Prostate gland (tissue), 2 donors: ENCODE results near the gene CPED1. TPM values are rescaled to one million over a fixed set of nuclear protein-coding genes. Genes with fewer than 3 reads are reported as not detected.

Source experiments
- DNase-seq: peaks from one replicate; pipeline ENCODE4 v3.0.0-alpha.2; 2019; ENCODE audit warnings: low spot score
- H3K27ac ChIP-seq, 2 donors: fragments of 200-600 bp; sonication (generic); 2 replicates each; pipeline ENCODE4 v1.5.1; 2017 to 2019
- H3K27me3 ChIP-seq: fragments of 200-600 bp; sonication (generic); replicated peaks from 2 replicates; pipeline ENCODE4 v1.5.1; 2019; ENCODE audit not compliant: insufficient read depth
- H3K36me3 ChIP-seq, 2 donors: fragments of 200-600 bp; sonication (generic); 1 replicate in 1 of 2; 2 replicates in 1 of 2; pipeline versions ENCODE4 v1.5.1 to v1.8.1; 2017 to 2019
- H3K4me1 ChIP-seq: fragments of 200-600 bp; sonication (generic); replicated peaks from 2 replicates; pipeline ENCODE4 v1.5.1; 2019
- H3K4me3 ChIP-seq, 2 donors: fragments of 200-600 bp; sonication (generic); 2 replicates each; pipeline ENCODE4 v1.5.1; 2017 to 2019
- H3K9me3 ChIP-seq: fragments of 200-600 bp; sonication (generic); 2 replicates; pipeline ENCODE4 v1.5.1; 2017
- POLR2A ChIP-seq: fragments of 450-650 bp; IDR thresholded peaks from one replicate; pipeline ENCODE4 v1.6.1; 2016; ENCODE audit warnings: antibody characterized with exemption, mild to moderate bottlenecking
- POLR2AphosphoS5 ChIP-seq: sonication (generic); formaldehyde crosslinking; IDR thresholded peaks from one replicate; pipeline ENCODE4 v1.6.1; 2017; ENCODE audit warnings: antibody characterized with exemption
- WGBS: methylation state at CpG from one replicate; pipeline ENCODE4 v1.1.5; 2018; 5-methylcytosine and 5-hydroxymethylcytosine counted together
- intact Hi-C: fragments of 100-400 bp; cut with DNase I; formaldehyde crosslinking; loops from one replicate; pipeline ENCODE4 v1.14.2; 2022
- total RNA-seq, 2 donors: library from RNA; depleted of rRNA; stranded (reverse); fragments of >200 nt; gene quantifications; one replicate each; pipeline ENCODE4 v1.1.0, GENCODE V29; 2016
- TF ChIP-seq, protein P1 (sequence below), 4 experiments: fragments of 200-600 bp in 2 of 4; fragments of 450-650 bp in 2 of 4; sonication (generic) in 2 of 4; IDR thresholded peaks; 1 replicate in 3 of 4; 2 replicates in 1 of 4; pipeline ENCODE4 v1.5.1; 2016 to 2019; ENCODE audit warnings: antibody characterized with exemption in 4 of 4, mild to moderate bottlenecking in 2 of 4, moderate library complexity in 2 of 4

The CPED1 gene
- total RNA-seq, 2 donors from 2014 or later, result 10.7 to 23.3 TPM

DNA sequence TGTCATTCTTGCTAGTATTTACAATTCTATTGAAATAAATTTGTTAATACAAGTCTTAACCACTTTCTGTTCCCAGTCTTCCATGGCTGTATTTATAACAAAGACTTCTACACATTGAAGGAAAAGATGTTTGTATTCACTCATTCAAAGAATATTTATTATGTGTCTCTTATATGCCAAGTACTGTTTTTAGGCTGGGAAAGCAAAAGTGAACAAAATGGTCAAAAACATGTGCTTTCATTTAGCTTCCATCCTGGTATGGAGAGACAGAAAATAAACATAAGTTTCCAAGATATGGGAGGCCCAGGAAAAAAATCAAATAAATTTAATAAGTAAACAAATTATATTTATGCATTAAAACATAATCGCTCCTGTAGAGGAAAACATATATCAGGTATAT lies 22.9 kb downstream of the CPED1 start:
- Histone ChIP-seq H3K4me3 (no peak overlapping the region), H3K4me1 (no peaks in the 10 kb centered on the region), H3K9me3 (no peaks in the 10 kb centered on the region), H3K36me3 (no peaks in the 10 kb centered on the region), H3K27me3 (no peaks in the 10 kb centered on the region), H3K27ac (no peak overlapping the region)
- 81% methylated on average over 1 of the region's 1 CpG for WGBS
- no peak for DNase-seq
- intact Hi-C loops, result no loop called here
- no peak for TF ChIP-seq POLR2AphosphoS5
- TF ChIP-seq POLR2A, result no peak
- TF ChIP-seq, protein P1, sequence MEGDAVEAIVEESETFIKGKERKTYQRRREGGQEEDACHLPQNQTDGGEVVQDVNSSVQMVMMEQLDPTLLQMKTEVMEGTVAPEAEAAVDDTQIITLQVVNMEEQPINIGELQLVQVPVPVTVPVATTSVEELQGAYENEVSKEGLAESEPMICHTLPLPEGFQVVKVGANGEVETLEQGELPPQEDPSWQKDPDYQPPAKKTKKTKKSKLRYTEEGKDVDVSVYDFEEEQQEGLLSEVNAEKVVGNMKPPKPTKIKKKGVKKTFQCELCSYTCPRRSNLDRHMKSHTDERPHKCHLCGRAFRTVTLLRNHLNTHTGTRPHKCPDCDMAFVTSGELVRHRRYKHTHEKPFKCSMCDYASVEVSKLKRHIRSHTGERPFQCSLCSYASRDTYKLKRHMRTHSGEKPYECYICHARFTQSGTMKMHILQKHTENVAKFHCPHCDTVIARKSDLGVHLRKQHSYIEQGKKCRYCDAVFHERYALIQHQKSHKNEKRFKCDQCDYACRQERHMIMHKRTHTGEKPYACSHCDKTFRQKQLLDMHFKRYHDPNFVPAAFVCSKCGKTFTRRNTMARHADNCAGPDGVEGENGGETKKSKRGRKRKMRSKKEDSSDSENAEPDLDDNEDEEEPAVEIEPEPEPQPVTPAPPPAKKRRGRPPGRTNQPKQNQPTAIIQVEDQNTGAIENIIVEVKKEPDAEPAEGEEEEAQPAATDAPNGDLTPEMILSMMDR (IDR thresholded peaks at IDR 0.05), result no peak

DNA sequence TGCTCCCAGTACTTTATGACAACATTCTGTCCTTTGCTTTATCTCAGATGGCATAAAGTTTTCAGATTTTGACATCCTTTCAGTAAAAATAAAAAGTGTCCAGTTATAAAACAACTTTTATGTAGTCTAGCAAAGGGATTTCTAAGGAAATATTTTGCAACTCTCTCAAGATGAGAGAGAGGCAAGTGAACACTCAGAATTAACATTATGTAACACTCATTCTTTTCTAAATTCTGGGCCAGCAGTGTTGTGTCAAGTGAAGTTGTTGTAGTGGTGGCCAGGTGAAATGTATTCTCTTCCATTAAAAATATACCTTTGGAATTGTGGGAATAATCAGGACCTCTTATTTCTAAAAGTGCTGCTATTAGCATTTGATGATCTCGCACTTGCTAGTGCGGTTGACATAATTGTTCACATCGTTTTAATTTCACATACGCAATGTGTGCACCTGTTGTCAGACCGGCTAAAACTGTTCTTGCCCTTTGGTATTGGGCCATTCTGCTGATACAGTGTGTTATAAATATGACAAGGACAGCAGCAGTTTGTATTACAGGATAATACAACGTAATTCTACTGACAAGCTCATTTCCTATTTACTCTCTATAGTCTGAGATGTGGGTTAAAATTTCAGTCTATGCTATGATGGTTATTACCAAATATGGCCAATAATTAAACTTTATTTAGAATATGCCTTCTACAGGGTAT lies 23.8 kb downstream of the CPED1 start:
- Histone ChIP-seq H3K27ac (no peak overlapping the region), H3K27me3 (no peaks in the 10 kb centered on the region), H3K4me1 (no peaks in the 10 kb centered on the region), H3K9me3 (no peaks in the 10 kb centered on the region), H3K4me3 (no peak overlapping the region), H3K36me3 (no peaks in the 10 kb centered on the region)
- TF ChIP-seq POLR2A, result no peak
- 75% methylated on average over 6 of the region's 6 CpGs for WGBS
- intact Hi-C loops, result no loop called here
- no peak for DNase-seq

DNA sequence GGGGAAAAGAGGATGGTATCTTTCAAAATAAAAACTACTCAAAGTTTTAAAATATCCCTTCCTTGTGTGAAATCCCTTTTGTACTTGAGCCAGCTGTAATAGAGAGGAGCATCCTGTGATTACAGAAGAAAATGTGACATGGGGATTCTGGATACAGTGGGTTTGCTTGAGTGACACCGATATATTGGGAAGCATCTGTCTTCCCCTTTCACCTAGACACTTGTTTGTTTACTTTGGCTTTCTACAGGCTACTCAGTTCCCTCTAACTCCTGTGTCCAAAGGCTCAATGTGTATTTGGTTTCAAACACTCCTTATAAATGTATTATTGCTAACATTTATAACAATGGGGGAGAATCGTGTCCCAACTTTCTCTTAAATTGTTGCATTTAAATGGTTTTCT lies 24.4 kb downstream of the CPED1 start:
- DNase-seq, result no peak
- H3K9me3 ChIP-seq, result no peaks in the 10 kb centered on the region
- H3K27ac ChIP-seq, result no peak overlapping the region
- H3K4me1 ChIP-seq, result no peaks in the 10 kb centered on the region
- H3K36me3 ChIP-seq, result no peaks in the 10 kb centered on the region
- intact Hi-C loops, result no loop called here
- H3K4me3 ChIP-seq, result no peak overlapping the region
- WGBS, result 15% methylated on average over 2 of the region's 2 CpGs
- TF ChIP-seq POLR2AphosphoS5 (no peak), POLR2A (no peak)
- TF ChIP-seq, protein P1 (IDR thresholded peaks at IDR 0.05), result no peak
- H3K27me3 ChIP-seq, result no peaks in the 10 kb centered on the region

DNA sequence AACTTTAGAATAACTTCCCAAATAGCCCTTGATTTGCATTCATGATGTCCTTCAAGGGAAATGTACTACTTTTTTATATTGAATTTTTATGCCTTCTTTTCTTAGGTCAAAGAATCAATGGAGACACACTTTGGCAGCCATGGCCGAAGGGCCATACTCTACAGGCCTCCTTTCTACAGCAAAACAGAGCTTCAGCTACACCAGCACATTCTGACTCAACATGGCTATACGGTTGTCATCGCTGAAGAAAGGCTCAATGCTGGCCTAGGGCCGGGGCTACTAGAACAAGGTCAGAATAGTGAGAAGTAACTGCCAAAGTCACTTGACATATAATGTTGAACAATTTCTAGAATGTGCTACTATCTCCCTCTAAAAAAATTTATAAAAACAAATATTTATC lies 27.0 kb downstream of the CPED1 start:
- Histone ChIP-seq H3K4me1 (no peaks in the 10 kb centered on the region), H3K9me3 (no peaks in the 10 kb centered on the region), H3K4me3 (no peak overlapping the region), H3K27me3 (no peaks in the 10 kb centered on the region), H3K36me3 (no peaks in the 10 kb centered on the region), H3K27ac (no peak overlapping the region)
- TF ChIP-seq, protein P1 (IDR thresholded peaks at IDR 0.05), result no peak
- no peak for TF ChIP-seq POLR2A
- no peak for TF ChIP-seq POLR2AphosphoS5
- intact Hi-C loops, result no loop called here
- no peak for DNase-seq
- 95% methylated on average over 4 of the region's 4 CpGs for WGBS

DNA sequence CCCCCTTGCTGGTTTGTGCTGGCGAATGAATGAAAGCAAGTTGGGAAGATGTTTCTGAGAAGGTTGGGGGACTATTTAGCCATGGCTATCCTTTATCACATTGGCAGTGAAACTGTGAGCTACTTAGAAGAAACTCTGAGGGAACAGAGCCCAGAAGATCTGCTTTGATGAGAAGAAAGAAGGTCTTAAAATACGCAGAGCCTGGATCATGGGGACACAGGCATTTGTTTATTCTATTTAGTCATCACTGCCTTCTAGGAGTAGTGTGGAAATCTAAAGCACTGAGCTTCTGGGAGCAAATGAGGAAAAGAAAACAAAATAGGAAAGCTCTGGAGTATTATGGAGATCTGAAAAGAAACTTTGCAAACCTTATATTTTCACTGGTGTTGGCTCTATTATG lies 28.5 kb downstream of the CPED1 start:
- no peak overlapping the region for H3K27ac ChIP-seq
- H3K4me1 ChIP-seq, result no peaks in the 10 kb centered on the region
- DNase-seq, result no peak
- TF ChIP-seq POLR2AphosphoS5 (no peak), POLR2A (no peak)
- TF ChIP-seq, protein P1 (IDR thresholded peaks at IDR 0.05), result no peak
- no peaks in the 10 kb centered on the region for H3K36me3 ChIP-seq
- H3K9me3 ChIP-seq, result no peaks in the 10 kb centered on the region
- intact Hi-C loops, result no loop called here
- no peaks in the 10 kb centered on the region for H3K27me3 ChIP-seq
- no peak overlapping the region for H3K4me3 ChIP-seq
- 81% methylated on average over 2 of the region's 2 CpGs for WGBS
